HepG2 (cell line): ENCODE results near the gene NME2. TPM values are rescaled to one million over a fixed set of nuclear protein-coding genes. Genes with fewer than 3 reads are reported as not detected.

Source experiments
- ARNT2 ChIP-seq: sonication (generic); formaldehyde crosslinking; IDR thresholded peaks from 2 replicates; pipeline ENCODE4 v1.8.0; 2022; ENCODE audit warnings: mild to moderate bottlenecking, low read depth, missing genetic modification reagents, moderate library complexity
- CC2D1A ChIP-seq: sonication (generic); formaldehyde crosslinking; IDR thresholded peaks from 2 replicates; pipeline ENCODE4 v1.8.1; 2023; ENCODE audit warnings: mild to moderate bottlenecking, missing genetic modification reagents
- HDAC2 ChIP-seq: sonication (generic); formaldehyde crosslinking; IDR thresholded peaks from 2 replicates; pipeline ENCODE4 v1.4.0; 2020; ENCODE audit warnings: missing genetic modification reagents
- HOXA7 ChIP-seq: sonication (generic); formaldehyde crosslinking; IDR thresholded peaks from 2 replicates; pipeline ENCODE4 v1.8.1; 2022; ENCODE audit warnings: mild to moderate bottlenecking, missing genetic modification reagents, moderate library complexity
- JDP2 ChIP-seq: sonication (generic); formaldehyde crosslinking; IDR thresholded peaks from 2 replicates; pipeline ENCODE4 v1.8.1; 2022; ENCODE audit warnings: missing genetic modification reagents, borderline replicate concordance
- KMT2B ChIP-seq: IDR thresholded peaks from 2 replicates; pipeline ENCODE4 v1.6.1; 2016; ENCODE audit warnings: missing genetic modification reagents, missing compliant biosample characterization
- MXD4 ChIP-seq: IDR thresholded peaks from 2 replicates; pipeline ENCODE4 v1.6.1; 2016; ENCODE audit warnings: mild to moderate bottlenecking, missing biosample characterization, missing genetic modification reagents
- SNAPC2 ChIP-seq: sonication (generic); formaldehyde crosslinking; IDR thresholded peaks from 2 replicates; pipeline ENCODE4 v1.8.1; 2022; ENCODE audit warnings: mild to moderate bottlenecking, missing genetic modification reagents
- ZBTB21 ChIP-seq: sonication (generic); formaldehyde crosslinking; IDR thresholded peaks from 2 replicates; pipeline ENCODE4 v1.4.0; 2020; ENCODE audit warnings: missing genetic modification reagents
- ZNF598 ChIP-seq: sonication (generic); formaldehyde crosslinking; IDR thresholded peaks from 2 replicates; pipeline ENCODE4 v1.5.1; 2020; ENCODE audit warnings: mild to moderate bottlenecking, missing genetic modification reagents, borderline replicate concordance
- ZNF800 ChIP-seq: sonication (generic); formaldehyde crosslinking; IDR thresholded peaks from 2 replicates; pipeline ENCODE4 v1.4.0; 2020; ENCODE audit warnings: missing genetic modification reagents
- ZSCAN21 ChIP-seq: sonication (generic); formaldehyde crosslinking; IDR thresholded peaks from 2 replicates; pipeline ENCODE4 v1.8.0; 2022; ENCODE audit warnings: mild to moderate bottlenecking, missing genetic modification reagents, moderate library complexity, borderline replicate concordance
- ZSCAN22 ChIP-seq: sonication (generic); formaldehyde crosslinking; IDR thresholded peaks from 2 replicates; pipeline ENCODE4 v1.4.0; 2020; ENCODE audit warnings: mild to moderate bottlenecking, missing genetic modification reagents
- polyA plus RNA-seq, 8 experiments: library from polyadenylated mRNA; depleted of rRNA in 3 of 8; stranded (reverse) in 7 of 8; unstranded in 1 of 8; fragments of >200 nt; fragmentation: Illumina TruSeq in 4 of 8; extraction: Trizol in 4 of 8; gene quantifications; 2 replicates each; pipeline versions ENCODE4 v1.2.1 to v1.2.3, GENCODE V29; 2011 to 2016; ENCODE audit warnings: low read depth in 4 of 8, missing spikeins in 1 of 8, mixed read lengths in 1 of 8; ENCODE audit not compliant: insufficient read depth in 1 of 8
- total RNA-seq, 5 experiments: library from RNA; depleted of rRNA; stranded (reverse); fragments of >200 nt; fragmentation: Illumina TruSeq; extraction: Trizol; gene quantifications; 2 replicates each; pipeline ENCODE4 v1.2.3, GENCODE V29; 2016; ENCODE audit warnings: low read depth in 1 of 5
- TF ChIP-seq, protein P1 (sequence below): IDR thresholded peaks from 2 replicates; pipeline ENCODE4 v1.6.1; 2012; ENCODE audit warnings: inconsistent platforms
- TF ChIP-seq, protein P2 (sequence below): sonication (generic); formaldehyde crosslinking; IDR thresholded peaks from 2 replicates; pipeline ENCODE4 v1.9.0; 2022; ENCODE audit warnings: missing genetic modification reagents, mild to moderate bottlenecking, borderline replicate concordance
- TF ChIP-seq, protein P3 (sequence below): sonication (generic); formaldehyde crosslinking; IDR thresholded peaks from 2 replicates; pipeline ENCODE4 v1.4.0; 2020; ENCODE audit warnings: low read depth, missing genetic modification reagents
- TF ChIP-seq, protein P4 (sequence below): sonication (generic); formaldehyde crosslinking; IDR thresholded peaks from 2 replicates; pipeline ENCODE4 v1.4.0; 2020; ENCODE audit warnings: missing genetic modification reagents; ENCODE audit errors: not compliant biosample characterization
- TF ChIP-seq, protein P5 (sequence below): sonication (generic); formaldehyde crosslinking; IDR thresholded peaks from 2 replicates; pipeline ENCODE4 v1.8.0; 2022; ENCODE audit warnings: missing genetic modification reagents, low read depth, mild to moderate bottlenecking, borderline replicate concordance
- TF ChIP-seq, protein P6 (sequence below): sonication (generic); formaldehyde crosslinking; conservative IDR thresholded peaks from 2 replicates; pipeline ENCODE4 v1.4.0; 2020; ENCODE audit warnings: missing genetic modification reagents

The NME2 gene
- total and polyA plus RNA-seq, 2 of the 13 experiments (the other 11 are each of a cell fraction or from before 2014, with no cell fraction given), result 790 to 1,213 TPM

- TF ChIP-seq, protein P1, sequence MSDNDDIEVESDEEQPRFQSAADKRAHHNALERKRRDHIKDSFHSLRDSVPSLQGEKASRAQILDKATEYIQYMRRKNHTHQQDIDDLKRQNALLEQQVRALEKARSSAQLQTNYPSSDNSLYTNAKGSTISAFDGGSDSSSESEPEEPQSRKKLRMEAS, result no peak; the same call in 1 of the 2 replicates
- TF ChIP-seq JDP2 (CRISPR knock-in tag) (no peak), ZBTB21 (CRISPR knock-in tag) (0 out of 2 replicates have a peak, but pooled peaks have one; percentile 26), ZSCAN22 (CRISPR knock-in tag) (no peak), ARNT2 (0 out of 2 replicates have a peak, but pooled peaks have one; percentile 17), HDAC2 (CRISPR knock-in tag) (no peak), MXD4 (CRISPR knock-in tag) (no peak), CC2D1A (CRISPR knock-in tag) (no peak), ZSCAN21 (no peak), ZNF800 (CRISPR knock-in tag) (no peak), HOXA7 (CRISPR knock-in tag) (no peak), KMT2B (CRISPR knock-in tag) (no peak), SNAPC2 (CRISPR knock-in tag) (no peak), ZNF598 (CRISPR knock-in tag) (peak; percentile 38; the same call in 1 of the 2 replicates)
- TF ChIP-seq, protein P2, sequence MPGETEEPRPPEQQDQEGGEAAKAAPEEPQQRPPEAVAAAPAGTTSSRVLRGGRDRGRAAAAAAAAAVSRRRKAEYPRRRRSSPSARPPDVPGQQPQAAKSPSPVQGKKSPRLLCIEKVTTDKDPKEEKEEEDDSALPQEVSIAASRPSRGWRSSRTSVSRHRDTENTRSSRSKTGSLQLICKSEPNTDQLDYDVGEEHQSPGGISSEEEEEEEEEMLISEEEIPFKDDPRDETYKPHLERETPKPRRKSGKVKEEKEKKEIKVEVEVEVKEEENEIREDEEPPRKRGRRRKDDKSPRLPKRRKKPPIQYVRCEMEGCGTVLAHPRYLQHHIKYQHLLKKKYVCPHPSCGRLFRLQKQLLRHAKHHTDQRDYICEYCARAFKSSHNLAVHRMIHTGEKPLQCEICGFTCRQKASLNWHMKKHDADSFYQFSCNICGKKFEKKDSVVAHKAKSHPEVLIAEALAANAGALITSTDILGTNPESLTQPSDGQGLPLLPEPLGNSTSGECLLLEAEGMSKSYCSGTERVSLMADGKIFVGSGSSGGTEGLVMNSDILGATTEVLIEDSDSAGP (CRISPR knock-in tag), result peak; percentile 47
- TF ChIP-seq, protein P3, sequence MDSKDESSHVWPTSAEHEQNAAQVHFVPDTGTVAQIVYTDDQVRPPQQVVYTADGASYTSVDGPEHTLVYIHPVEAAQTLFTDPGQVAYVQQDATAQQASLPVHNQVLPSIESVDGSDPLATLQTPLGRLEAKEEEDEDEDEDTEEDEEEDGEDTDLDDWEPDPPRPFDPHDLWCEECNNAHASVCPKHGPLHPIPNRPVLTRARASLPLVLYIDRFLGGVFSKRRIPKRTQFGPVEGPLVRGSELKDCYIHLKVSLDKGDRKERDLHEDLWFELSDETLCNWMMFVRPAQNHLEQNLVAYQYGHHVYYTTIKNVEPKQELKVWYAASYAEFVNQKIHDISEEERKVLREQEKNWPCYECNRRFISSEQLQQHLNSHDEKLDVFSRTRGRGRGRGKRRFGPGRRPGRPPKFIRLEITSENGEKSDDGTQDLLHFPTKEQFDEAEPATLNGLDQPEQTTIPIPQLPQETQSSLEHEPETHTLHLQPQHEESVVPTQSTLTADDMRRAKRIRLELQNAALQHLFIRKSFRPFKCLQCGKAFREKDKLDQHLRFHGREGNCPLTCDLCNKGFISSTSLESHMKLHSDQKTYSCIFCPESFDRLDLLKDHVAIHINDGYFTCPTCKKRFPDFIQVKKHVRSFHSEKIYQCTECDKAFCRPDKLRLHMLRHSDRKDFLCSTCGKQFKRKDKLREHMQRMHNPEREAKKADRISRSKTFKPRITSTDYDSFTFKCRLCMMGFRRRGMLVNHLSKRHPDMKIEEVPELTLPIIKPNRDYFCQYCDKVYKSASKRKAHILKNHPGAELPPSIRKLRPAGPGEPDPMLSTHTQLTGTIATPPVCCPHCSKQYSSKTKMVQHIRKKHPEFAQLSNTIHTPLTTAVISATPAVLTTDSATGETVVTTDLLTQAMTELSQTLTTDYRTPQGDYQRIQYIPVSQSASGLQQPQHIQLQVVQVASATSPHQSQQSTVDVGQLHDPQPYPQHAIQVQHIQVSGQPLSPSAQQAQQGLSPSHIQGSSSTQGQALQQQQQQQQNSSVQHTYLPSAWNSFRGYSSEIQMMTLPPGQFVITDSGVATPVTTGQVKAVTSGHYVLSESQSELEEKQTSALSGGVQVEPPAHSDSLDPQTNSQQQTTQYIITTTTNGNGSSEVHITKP, result no peak
- TF ChIP-seq, protein P4, sequence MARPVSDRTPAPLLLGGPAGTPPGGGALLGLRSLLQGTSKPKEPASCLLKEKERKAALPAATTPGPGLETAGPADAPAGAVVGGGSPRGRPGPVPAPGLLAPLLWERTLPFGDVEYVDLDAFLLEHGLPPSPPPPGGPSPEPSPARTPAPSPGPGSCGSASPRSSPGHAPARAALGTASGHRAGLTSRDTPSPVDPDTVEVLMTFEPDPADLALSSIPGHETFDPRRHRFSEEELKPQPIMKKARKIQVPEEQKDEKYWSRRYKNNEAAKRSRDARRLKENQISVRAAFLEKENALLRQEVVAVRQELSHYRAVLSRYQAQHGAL (CRISPR knock-in tag), result no peak
- TF ChIP-seq, protein P5, sequence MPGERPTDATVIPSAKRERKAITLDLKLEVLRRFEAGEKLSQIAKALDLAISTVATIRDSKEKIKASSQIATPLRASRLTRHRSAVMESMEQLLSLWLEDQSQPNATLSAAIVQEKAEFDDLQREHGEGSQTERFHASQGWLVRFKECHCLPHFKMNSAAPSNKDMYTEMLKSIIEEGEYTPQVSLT, result no peak
- TF ChIP-seq, protein P6, sequence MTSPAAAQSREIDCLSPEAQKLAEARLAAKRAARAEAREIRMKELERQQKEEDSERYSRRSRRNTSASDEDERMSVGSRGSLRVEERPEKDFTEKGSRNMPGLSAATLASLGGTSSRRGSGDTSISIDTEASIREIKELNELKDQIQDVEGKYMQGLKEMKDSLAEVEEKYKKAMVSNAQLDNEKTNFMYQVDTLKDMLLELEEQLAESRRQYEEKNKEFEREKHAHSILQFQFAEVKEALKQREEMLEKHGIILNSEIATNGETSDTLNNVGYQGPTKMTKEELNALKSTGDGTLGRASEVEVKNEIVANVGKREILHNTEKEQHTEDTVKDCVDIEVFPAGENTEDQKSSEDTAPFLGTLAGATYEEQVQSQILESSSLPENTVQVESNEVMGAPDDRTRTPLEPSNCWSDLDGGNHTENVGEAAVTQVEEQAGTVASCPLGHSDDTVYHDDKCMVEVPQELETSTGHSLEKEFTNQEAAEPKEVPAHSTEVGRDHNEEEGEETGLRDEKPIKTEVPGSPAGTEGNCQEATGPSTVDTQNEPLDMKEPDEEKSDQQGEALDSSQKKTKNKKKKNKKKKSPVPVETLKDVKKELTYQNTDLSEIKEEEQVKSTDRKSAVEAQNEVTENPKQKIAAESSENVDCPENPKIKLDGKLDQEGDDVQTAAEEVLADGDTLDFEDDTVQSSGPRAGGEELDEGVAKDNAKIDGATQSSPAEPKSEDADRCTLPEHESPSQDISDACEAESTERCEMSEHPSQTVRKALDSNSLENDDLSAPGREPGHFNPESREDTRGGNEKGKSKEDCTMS (CRISPR knock-in tag), result no peak
Measured at GRCh38 chr17:51120357-51120738, 45.9 kb upstream of the NME2 start (continued).
